Measurements from ENCODE around the gene NRG2. TPM values are rescaled to one million over a fixed set of nuclear protein-coding genes. Genes with fewer than 3 reads are reported as not detected.
A peak's percentile ranks its signal among the peaks of the same experiment; 100 is the strongest.

The NRG2 gene
- total and polyA plus RNA-seq, 2 donors (not counting 3 experiments of a cell fraction or from before 2014, with no cell fraction given): 0.26 to 0.42 TPM

- no peaks in the 10 kb centered on the region for H3K4me1 ChIP-seq (ENCODE audit: control insufficient read depth, extremely low read depth, insufficient read depth, low read length)
- CTCF ChIA-PET: interaction anchor here (0.6 to 8.7 kb wide), 70 partner anchors 7 to 338 kb away, joined by 3 to 235 read pairs (median 5); partner anchors contain the start of gene NRG2
- no TSS peak for BruUV-seq (replicated peaks)
- peak; percentile 56 for TF ChIP-seq EZH2 (IDR thresholded peaks at IDR 0.05; ENCODE audit: borderline replicate concordance, low read depth, low read length, severe bottlenecking)
- TF ChIP-seq POLR2A (IDR thresholded peaks at IDR 0.05; ENCODE audit: low read depth, low read length): no peak
- no peaks in the 10 kb centered on the region for H3K9me3 ChIP-seq (replicated peaks; ENCODE audit: control insufficient read depth, insufficient read depth, low read length)
- dilution Hi-C loops (cut with MboI; ENCODE audit: extremely low pct_ligation_motif_present, low sequenced_read_pairs) (no loop called here), intact Hi-C loops (cut with micrococcal nuclease) (no loop called here)
- no peak overlapping the region for H3K9ac ChIP-seq (replicated peaks; ENCODE audit: extremely low read depth, insufficient read depth, low read length)
- no peaks in the 10 kb centered on the region for H3K36me3 ChIP-seq (ENCODE audit: control insufficient read depth in 2 of 2, extremely low read depth in 1 of 2, insufficient read depth in 2 of 2, low read length in 2 of 2)
- POLR2A ChIA-PET: no interaction called here
- H3K79me2 ChIP-seq (ENCODE audit: control insufficient read depth, insufficient read depth, low read length): no peaks in the 10 kb centered on the region
- no peak overlapping the region for H3K27ac ChIP-seq (ENCODE audit: insufficient read depth, low read depth, low read length)
- no peak overlapping the region for H3K4me2 ChIP-seq (ENCODE audit: insufficient read depth, low read length)
- no peaks in the 10 kb centered on the region for H4K20me1 ChIP-seq (replicated peaks; ENCODE audit: control insufficient read depth, extremely low read depth, insufficient read depth, low read length)
- no peak overlapping the region for H2AFZ ChIP-seq (ENCODE audit: low read depth, low read length)
- no peak for FAIRE-seq
- DNase-seq (ENCODE audit: low read depth, low spot score): no peak
- H3K9me1 ChIP-seq (replicated peaks; ENCODE audit: control insufficient read depth, extremely low read depth, insufficient read depth, low read length): no peaks in the 10 kb centered on the region
- H3K27me3 ChIP-seq (ENCODE audit: control insufficient read depth in 2 of 2, insufficient read depth in 2 of 2, low read length in 2 of 2): peaks cover 19 to 20% of the 10 kb centered on the region in 2 experiments
- no peak overlapping the region for H3K4me3 ChIP-seq (replicated peaks in 1 of 3; ENCODE audit: insufficient read depth in 1 of 3, low read depth in 1 of 3, low read length in 3 of 3)
Measured at GRCh38 chr5:139969318-139969717, 73.8 kb downstream of the NRG2 start.

- dilution Hi-C loops (cut with MboI; ENCODE audit: extremely low pct_ligation_motif_present, low sequenced_read_pairs) (no loop called here), intact Hi-C loops (cut with micrococcal nuclease) (loop anchor here (1.0 kb wide), 4 partner anchors 104 to 189 kb away; no protein-coding TSS in a partner anchor)
- H3K9me1 ChIP-seq (replicated peaks; ENCODE audit: control insufficient read depth, extremely low read depth, insufficient read depth, low read length): no peaks in the 10 kb centered on the region
- H3K27me3 ChIP-seq (ENCODE audit: control insufficient read depth in 2 of 2, insufficient read depth in 2 of 2, low read length in 2 of 2): peaks cover 20 to 22% of the 10 kb centered on the region in 2 experiments
- BruUV-seq (replicated peaks): no TSS peak
- ChIA-PET CTCF (interaction anchor here (0.6 to 8.7 kb wide), 75 partner anchors 8 to 337 kb away, joined by 3 to 235 read pairs (median 5); partner anchors contain the start of gene NRG2), POLR2A (no interaction called here)
- no peaks in the 10 kb centered on the region for H3K79me2 ChIP-seq (ENCODE audit: control insufficient read depth, insufficient read depth, low read length)
- no peak overlapping the region for H3K4me3 ChIP-seq (replicated peaks in 1 of 3; ENCODE audit: insufficient read depth in 1 of 3, low read depth in 1 of 3, low read length in 3 of 3)
- FAIRE-seq: peak; percentile 95
- no peak overlapping the region for H3K4me2 ChIP-seq (ENCODE audit: insufficient read depth, low read length)
- no peak overlapping the region for H3K27ac ChIP-seq (ENCODE audit: insufficient read depth, low read depth, low read length)
- TF ChIP-seq MYC (IDR thresholded peaks at IDR 0.05; ENCODE audit: low read depth, low read length): no peak
- TF ChIP-seq MAX (IDR thresholded peaks at IDR 0.05; ENCODE audit: insufficient read depth, insufficient read length): no peak
- peak; percentile 99 to 100 for TF ChIP-seq CTCF (IDR thresholded peaks at IDR 0.05; ENCODE audit: extremely low read depth in 1 of 2, insufficient read depth in 1 of 2, low read depth in 1 of 2, low read length in 2 of 2)
- TF ChIP-seq GATA2 (IDR thresholded peaks at IDR 0.05; ENCODE audit: insufficient read depth, insufficient read length, low read depth, low read length): no peak
- no peak for TF ChIP-seq FOS (IDR thresholded peaks at IDR 0.05; ENCODE audit: borderline replicate concordance, insufficient read depth, low read length)
- TF ChIP-seq EZH2 (IDR thresholded peaks at IDR 0.05; ENCODE audit: borderline replicate concordance, low read depth, low read length, severe bottlenecking): peak; percentile 28
- no peak for TF ChIP-seq JUN (IDR thresholded peaks at IDR 0.05; ENCODE audit: borderline replicate concordance, insufficient read depth, insufficient read length, low read depth)
- no peak for TF ChIP-seq POLR2AphosphoS5 (IDR thresholded peaks at IDR 0.05; ENCODE audit: insufficient read depth, low read depth, low read length)
- TF ChIP-seq POLR2A (IDR thresholded peaks at IDR 0.05; ENCODE audit: low read depth, low read length): no peak
- no peaks in the 10 kb centered on the region for H4K20me1 ChIP-seq (replicated peaks; ENCODE audit: control insufficient read depth, extremely low read depth, insufficient read depth, low read length)
- H3K36me3 ChIP-seq (ENCODE audit: control insufficient read depth in 2 of 2, extremely low read depth in 1 of 2, insufficient read depth in 2 of 2, low read length in 2 of 2): no peaks in the 10 kb centered on the region
- no peak overlapping the region for H3K9ac ChIP-seq (replicated peaks; ENCODE audit: extremely low read depth, insufficient read depth, low read length)
- peak; percentile 75 for DNase-seq (ENCODE audit: low read depth, low spot score)
- H3K4me1 ChIP-seq (ENCODE audit: control insufficient read depth, extremely low read depth, insufficient read depth, low read length): no peaks in the 10 kb centered on the region
- H2AFZ ChIP-seq (ENCODE audit: low read depth, low read length): no peak overlapping the region
- no peaks in the 10 kb centered on the region for H3K9me3 ChIP-seq (replicated peaks; ENCODE audit: control insufficient read depth, insufficient read depth, low read length)
Measured at GRCh38 chr5:139968547-139969261, 74.4 kb downstream of the NRG2 start.

All from endothelial cell of umbilical vein (primary cell).